Activated CD8-positive, alpha-beta memory T cell treated with anti-CD3 and anti-CD28 coated beads, Interleukin-2, amount 50 U/mL, for 1 hour (primary cell): ENCODE results near the gene ANXA2.
"Not testable (repeated sequence)": the region's sequence is repeated elsewhere in the genome, so short reads cannot be mapped to it uniquely, and the experiment has no call there.

Experiments used
- DNase-seq: peaks from one replicate; pipeline ENCODE4 v3.0.0-alpha.2; 2020; ENCODE audit errors: extremely low read depth

ANXA2 gene

GRCh38 chr15:60397772-60398445 is at the start of gene ANXA2:
ANXA2 (minus strand) TSS chr15:60397986; CDS start chr15:60386075, 11,911 bp downstream.
- peak; percentile 73 for DNase-seq

DNA sequence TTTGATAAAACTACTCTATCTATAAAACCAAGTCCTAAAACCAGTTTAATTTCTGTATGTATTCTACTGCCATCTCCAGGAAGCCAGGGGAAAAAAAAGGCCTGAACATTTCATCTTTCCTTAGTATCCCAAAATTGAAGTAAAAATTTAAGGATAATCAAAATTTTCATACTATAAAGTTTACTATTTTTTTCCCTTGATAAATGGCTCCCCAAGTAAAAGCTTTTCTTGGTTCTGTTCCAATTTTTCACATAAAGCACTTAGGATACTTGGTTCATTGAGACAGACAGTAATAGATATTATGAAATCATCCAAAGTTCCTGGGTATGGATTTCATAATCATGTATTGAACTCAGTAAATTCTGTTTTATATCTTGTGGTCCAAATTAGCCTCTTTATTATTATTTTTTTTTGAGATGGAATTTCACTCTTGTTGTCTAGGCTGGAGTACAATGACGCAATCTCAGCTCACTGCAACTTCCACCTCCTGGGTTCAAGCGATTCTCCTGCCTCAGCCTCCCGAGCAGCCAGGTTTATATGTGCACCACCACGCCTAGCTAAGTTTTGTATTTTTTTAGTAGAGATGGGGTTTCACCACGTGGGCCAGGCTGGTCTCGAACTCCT is 46.6 kb upstream of the ANXA2 start:
- no peak for DNase-seq

GRCh38 chr15:60442763-60443162 is 45.0 kb upstream of the ANXA2 start:
- no peak for DNase-seq

DNA sequence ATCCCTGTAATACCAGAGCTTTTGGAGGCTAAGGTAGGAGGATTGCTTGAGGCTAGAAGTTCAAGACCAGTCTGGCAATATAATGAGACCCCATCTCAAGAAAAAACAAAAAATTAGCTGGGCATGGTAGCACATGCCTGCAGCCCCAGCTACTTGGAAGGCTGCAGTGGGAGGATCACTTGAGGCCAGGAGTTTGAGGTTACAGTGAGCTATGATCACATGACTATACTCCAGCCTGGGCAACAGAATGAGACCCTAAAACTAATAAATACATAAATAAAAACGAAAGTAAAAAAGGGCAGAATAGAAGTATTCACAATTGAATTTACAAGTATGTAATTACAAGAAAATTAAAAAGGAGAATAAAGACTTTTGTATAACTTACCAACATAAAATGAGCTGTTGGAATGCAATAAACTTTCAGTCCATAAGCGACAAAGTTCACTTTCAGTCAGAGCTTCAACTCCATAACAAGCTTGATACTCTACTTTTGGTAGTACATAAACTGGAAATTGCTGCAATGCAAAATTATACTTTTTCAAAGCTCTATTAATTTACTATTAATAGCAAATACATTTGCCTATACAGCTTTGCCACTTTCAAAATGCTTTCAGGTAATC is 44.4 kb upstream of the ANXA2 start:
- DNase-seq: no peak

DNA sequence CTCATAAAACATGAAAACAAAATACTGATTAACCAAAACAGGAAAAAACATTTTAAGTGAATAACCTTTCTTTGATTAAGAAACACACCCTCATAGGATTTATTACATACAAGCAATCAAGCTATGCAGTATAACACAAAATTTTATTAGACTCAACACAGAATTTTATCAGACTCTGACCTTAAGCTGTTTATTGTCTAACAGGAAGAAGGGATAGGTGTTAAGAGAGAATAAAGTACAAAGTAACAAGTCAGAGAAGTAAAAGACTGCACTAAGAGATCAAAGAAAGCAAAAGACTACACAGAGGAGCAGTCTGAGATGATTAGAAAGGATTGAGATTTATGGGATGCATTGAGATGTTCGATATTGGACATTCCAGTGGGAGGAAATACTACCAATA is 43.5 kb upstream of the ANXA2 start:
- no peak for DNase-seq

- DNase-seq: no peak
Observed at GRCh38 chr15:60438646-60439045, 40.9 kb upstream of the ANXA2 start.

- no peak for DNase-seq
Observed at GRCh38 chr15:60428935-60429334, 31.1 kb upstream of the ANXA2 start.

- DNase-seq: no peak
Observed at GRCh38 chr15:60426870-60427508, 29.2 kb upstream of the ANXA2 start.

DNA sequence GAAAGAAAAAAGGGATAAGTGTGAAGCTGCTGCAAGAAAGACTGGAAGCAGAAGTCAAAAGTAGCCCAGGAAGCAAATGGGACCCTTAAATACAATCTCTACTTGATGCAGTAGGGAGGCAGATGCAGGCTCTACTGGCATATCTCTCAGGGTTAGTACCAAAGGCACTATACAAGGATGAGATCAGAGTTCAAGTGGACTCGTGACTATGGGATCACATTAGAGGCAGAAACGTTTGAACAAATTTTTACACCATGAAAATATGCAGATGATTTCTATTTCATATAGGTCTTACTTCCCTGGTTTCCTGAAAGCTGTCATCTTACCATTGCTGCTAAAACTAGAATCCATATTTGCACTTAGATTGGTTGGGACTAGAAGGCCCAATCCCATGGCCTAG is 27.7 kb upstream of the ANXA2 start:
- DNase-seq: no peak

DNA sequence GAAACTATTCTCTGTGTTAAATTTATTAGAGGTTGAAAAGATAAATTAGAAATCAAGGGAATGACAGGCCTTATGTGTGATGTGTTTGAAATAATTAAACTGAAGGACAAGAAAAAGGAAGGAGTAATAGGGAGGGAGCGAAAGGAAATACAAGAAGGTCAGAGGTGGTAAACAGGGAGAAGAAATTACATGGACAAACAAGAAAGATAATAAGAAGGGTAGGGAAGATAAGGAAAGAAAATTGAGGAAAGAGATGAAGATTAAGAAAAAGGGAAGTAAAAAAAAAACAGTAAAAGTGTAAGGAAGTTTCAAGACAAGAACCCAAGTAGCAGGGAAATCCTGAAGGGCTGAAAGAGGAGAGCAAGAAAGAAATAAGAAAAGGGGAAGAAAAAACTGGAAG is 26.2 kb upstream of the ANXA2 start:
- DNase-seq: no peak

- no peak for DNase-seq
Observed at GRCh38 chr15:60423537-60423936, 25.8 kb upstream of the ANXA2 start.

GRCh38 chr15:60421544-60421943 is 23.8 kb upstream of the ANXA2 start:
- no peak for DNase-seq

DNA sequence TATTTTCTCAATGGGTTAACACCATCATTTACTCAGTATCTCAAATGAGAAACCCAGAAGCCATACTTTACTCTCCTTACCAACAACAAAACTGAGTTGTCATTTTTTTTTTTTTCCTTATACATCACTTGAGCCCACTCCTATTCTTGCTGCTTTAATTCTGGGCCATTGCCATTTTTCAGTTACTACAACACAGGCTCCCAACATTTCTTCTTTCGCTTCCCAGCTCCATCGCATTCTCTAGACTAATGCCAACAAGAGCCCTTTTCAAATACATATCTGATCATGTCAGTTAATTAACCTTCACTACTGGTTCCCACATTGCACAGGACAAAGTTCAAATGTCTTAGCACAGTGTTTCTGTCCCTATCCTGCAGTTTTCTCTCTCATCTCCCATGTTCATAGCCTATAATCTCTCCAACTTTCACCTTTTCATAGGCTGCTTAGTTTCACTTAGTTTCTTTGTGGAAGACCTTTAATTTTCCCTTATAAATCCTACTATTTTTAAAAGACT is 22.5 kb upstream of the ANXA2 start:
- DNase-seq: no peak

GRCh38 chr15:60419753-60420152 is 22.0 kb upstream of the ANXA2 start:
- DNase-seq: no peak

DNA sequence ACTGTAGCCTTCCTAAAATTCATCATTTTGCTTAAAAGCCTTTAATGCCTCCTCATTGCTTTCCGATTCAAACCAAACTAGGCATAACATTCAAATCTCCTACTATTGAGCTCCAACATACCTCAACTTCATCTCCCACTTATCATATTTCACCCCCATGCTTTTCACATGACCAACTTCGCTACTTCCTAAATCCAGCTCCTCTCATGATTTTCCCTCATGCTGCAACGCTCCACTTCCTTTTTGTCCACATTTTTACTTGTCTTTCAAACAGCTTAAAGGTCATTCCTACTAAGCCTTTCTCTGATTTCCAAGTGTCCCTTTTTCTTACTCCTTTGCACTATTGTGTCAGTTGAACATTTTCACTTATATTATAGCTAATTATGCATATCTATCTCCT is 20.3 kb upstream of the ANXA2 start:
- DNase-seq: no peak

GRCh38 chr15:60417112-60417511 is 19.3 kb upstream of the ANXA2 start:
- no peak for DNase-seq

GRCh38 chr15:60416484-60416883 is 18.7 kb upstream of the ANXA2 start:
- no peak for DNase-seq

- DNase-seq: no peak
Observed at GRCh38 chr15:60414016-60414682, 16.4 kb upstream of the ANXA2 start.

DNA sequence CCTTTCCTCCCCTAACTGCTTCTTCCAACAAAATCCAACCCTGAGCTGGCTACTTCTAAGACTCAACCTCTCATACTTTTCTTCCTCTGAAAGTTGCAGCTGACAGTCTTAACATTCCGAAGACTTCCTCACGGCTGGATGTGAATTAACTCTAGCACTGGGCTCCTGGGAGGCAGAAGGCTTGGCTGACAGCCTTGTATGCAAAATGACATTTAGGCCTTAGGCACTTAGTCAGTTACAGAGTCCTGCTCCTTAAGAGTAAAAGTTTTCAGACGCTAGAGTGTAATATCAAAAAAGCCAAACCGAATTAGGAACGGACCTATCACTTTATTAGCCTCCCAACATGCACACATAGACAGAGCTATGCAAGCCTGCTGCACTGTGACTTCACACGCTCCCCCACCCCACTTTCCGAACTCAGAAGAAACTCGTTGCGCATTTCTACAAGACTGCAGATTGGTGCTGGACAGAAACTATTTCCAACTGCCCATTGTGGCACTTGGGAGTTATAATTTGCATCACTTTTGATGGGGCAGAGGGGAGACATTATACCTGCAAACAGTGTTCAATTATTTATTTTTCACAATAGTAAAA is 15.5 kb upstream of the ANXA2 start:
- no peak for DNase-seq

DNA sequence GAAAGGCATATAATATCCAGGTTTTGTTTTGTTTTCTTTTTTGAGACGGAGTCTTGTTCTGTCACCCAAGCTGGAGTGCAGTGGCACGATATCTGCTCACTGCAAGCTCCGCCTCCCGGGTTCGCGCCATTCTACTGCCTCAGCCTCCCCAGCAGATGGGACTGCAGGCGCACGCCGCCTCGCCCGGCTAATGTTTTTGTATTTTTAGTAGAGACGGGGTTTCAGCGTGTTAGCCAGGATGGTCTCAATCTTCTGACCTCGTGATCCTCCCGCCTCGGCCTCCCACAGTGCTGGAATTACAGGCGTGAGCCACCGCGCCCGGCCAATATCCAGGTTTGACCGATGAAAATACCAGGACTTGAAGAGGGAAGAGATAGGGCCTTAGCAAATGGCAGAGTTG is 15.0 kb upstream of the ANXA2 start:
- not testable (repeated sequence) for DNase-seq

GRCh38 chr15:60411774-60412425 is 14.1 kb upstream of the ANXA2 start:
- no peak for DNase-seq
